Stimulated activated CD4-positive, alpha-beta T cell treated with anti-CD3 and anti-CD28 coated beads, Interleukin-1b, Interleukin-23, amount 100 ng/mL, for 1 hour (primary cell): Measurements from ENCODE around the gene CASKIN2.
"Not testable (repeated sequence)": the region's sequence is repeated elsewhere in the genome, so short reads cannot be mapped to it uniquely, and the experiment has no call there.

Experiments used
- DNase-seq, 2 donors: peaks; one replicate each; pipeline ENCODE4 v3.0.0-alpha.2; 2020; ENCODE audit warnings: low read depth in 2 of 2

CASKIN2 gene

DNA sequence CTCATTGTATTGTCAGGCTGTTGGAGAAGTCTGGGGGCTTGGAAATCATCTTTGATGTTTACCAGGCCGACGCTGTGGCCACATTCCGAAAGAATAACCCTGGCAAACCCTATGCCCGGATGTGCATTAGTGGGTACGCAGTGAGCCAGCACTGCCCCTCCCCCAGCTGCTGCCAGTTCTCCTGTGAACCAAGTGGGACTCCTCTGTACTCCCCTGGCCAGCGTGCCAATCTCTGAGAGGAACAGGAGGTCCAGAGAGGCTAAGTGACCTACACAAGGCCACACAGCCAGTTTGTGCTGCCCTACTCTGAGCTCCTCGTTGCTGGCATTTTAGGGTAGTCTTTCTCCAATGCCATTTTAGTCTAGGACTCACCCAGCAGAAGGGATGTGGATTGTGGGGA, 8.3 kb upstream of the CASKIN2 start:
- no peak for DNase-seq

GRCh38 chr17:75521951-75522727, 6.8 kb upstream of the CASKIN2 start:
- DNase-seq: no peak

DNA sequence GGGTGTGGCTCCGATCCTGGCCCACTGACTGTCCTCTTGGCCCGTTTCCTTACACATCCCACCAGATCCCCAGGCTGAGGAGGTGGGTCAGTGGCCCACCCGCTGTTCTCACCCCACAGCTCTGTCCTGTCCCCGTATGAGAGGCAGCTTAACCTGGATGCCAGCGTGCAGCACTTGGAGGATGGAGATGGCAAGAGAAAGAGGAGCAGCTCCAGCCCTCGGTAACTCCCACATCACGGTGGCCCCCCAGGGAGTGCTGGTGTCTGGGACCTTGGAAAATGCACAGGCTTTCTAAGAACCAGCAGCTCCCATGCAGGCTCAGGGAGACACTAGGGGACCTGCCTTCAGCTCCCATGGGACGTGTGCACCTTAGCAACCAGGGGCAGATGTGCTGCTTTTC, 6.0 kb upstream of the CASKIN2 start:
- no peak for DNase-seq

GRCh38 chr17:75520413-75520812, 5.1 kb upstream of the CASKIN2 start:
- DNase-seq: not testable (repeated sequence)

GRCh38 chr17:75518983-75519537, 3.7 kb upstream of the CASKIN2 start:
- no peak for DNase-seq

GRCh38 chr17:75518201-75518600, 2.9 kb upstream of the CASKIN2 start:
- no peak for DNase-seq

DNA sequence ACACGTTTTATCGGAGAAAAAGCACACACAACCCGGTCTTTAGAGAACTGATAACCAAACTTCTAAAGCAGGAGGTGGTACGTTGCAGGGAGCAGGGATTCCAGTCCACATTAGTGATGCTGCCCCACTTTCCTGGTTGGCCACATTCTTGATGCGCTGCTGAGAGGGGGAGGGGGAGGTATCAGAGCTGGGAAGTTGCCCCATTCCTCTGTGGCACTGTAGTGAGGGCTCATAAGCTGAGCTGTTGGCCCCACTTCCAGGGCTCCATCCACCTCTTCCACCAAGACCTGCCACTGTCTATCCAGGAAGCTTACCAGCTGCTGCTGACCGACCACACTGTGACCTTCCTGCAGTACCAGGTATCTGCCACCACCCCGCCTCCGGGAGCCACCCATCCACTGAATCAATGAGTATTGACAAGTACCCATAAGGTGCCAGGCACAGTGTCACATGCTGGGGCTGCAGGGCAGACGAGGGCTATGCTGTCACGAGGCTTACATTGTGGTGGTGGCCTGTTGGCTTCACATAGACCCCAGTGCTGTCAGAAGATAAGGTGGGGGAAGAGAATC, 2.0 kb upstream of the CASKIN2 start:
- DNase-seq: no peak

GRCh38 chr17:75516619-75517296, 1.4 kb upstream of the CASKIN2 start:
- DNase-seq: no peak

DNA sequence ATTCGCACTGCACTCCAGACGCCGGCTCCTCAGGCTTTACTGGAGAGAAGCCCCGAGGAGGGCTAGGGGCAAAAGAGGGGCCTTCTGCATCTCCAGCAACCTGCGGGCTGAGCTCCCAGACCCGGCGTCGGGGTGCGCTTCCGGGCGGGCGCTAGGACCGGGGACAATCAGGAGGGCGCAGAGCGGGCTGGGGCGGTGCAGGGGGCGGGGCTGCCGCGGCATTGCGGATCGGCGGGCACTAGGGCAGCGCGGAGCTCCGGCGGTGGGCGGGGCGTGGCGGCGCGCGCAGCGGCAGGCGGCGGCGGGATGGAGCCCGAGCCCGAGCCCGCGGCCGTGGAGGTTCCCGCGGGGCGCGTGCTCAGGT, 900 bp upstream of the CASKIN2 start, which contains the start of gene TSEN54:
TSEN54 (plus strand) TSS at position 274 of the 364 bp plus-strand sequence; CDS start at position 307, 33 bp downstream.
- peak; percentile 86 to 93 for DNase-seq

- DNase-seq: no peak
Observed at GRCh38 chr17:75514919-75515495, 330 bp downstream of the CASKIN2 start.

DNA sequence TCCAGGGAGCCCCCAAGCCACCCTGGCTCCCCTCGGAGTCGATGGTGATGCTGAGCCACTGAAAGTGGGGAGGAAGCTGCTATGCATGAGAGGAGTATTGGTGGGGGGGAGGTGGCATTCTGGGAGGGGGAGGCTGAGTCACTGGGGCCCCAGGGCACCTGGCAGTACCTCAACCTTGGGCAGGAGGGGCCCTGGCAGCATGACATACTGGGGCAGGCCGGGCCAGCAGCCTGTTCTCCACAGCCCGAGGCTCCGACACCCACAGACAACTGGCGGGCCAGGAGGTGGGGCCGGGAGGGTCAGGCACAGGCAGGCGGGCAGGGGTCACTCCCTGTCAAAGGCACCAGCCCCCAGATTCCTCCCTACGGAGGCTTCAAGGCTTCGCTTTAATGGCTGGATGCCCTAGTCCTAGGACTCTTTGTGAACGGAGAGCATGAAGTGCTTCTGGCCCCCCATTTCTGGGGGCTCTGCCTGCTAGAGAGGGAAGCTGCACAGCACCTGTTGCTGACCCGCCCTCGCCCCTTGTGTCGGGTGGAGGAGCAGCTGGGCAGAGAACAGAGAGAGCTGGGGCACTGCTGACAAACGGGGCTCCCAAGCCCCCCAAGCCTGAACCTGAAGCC, 928 bp downstream of the CASKIN2 start:
- no peak for DNase-seq

DNA sequence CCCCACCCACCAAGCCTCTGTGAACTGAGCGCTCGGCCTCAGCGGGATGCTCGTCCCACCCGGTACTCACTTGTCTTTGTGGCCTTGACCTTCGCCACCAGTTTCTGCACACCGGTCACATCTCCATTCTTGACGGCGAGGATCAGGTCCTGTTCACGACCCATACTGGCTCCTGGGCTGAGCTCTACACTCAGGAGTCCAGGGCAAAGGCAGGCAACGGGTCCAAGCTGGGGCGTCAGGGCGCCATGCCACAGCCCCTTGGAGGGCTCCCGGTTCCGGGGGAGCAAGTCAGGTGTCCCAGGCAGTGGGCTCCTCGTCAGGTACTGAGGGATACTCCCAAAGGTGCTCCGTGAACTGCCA, 1.7 kb downstream of the CASKIN2 start:
- no peak for DNase-seq

- no peak for DNase-seq
Observed at GRCh38 chr17:75512926-75513640, 2.3 kb downstream of the CASKIN2 start.

- no peak for DNase-seq
Observed at GRCh38 chr17:75511610-75512575, 3.4 kb downstream of the CASKIN2 start.

- DNase-seq: no peak
Observed at GRCh38 chr17:75511270-75511609, 4.1 kb downstream of the CASKIN2 start.

DNA sequence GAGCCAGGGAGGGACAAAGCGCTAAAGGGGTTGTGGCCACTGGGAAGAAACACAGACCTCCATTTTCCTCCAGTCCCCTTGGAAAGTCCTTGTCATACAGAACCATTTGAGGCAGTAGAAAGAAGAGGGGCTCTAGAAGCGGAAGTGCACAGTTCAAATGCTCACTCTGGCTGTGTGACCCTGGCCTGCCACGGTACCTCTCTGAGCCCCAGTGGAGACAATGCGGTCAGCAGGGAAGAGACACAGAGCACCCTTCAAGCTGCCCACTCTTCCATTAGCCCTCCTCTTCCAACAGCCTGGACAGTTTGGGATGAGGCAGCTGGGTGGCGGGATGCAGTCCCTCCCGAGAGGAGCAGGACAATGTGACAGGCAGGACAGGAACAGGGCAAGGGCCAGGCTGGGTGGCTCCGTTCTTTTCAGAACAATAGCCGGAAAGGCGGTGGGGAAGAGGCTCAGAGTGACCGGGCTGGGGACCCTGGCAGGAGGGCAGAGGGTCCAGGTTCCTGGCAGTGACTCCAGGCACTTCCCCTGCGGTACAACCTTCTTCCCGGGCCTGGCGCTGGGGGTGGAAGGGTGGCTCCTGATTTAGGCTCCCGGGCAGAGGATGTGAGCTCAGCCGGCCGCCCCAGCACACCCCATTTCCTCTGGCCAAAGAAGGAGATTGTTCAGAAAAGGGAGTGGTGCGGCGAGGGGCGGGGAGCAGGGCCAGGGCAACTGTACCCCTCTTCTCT, 5.6 kb downstream of the CASKIN2 start:
- no peak for DNase-seq

- no peak for DNase-seq
Observed at GRCh38 chr17:75508931-75509361, 6.4 kb downstream of the CASKIN2 start.

- DNase-seq: no peak
Observed at GRCh38 chr17:75507733-75508719, 7.3 kb downstream of the CASKIN2 start.
